Fibroblast of pulmonary artery (primary cell): ENCODE data around the gene REM2.

Source experiments
- DNase-seq: peaks from one replicate; pipeline ENCODE4 v3.0.0-alpha.2; 2010; ENCODE audit warnings: low read depth
- H3K4me3 ChIP-seq: replicated peaks from 2 replicates; pipeline ENCODE4 v1.5.1; 2011; ENCODE audit warnings: low read depth, mild to moderate bottlenecking, control low read depth, low read length, moderate library complexity
- CTCF ChIP-seq: IDR thresholded peaks from 2 replicates; pipeline ENCODE4 v1.5.1; 2011; ENCODE audit warnings: mild to moderate bottlenecking, control low read depth, low read length, inconsistent platforms; ENCODE audit errors: missing control alignments

REM2 gene

GRCh38 chr14:22838631-22839041 lies 44.4 kb upstream of the REM2 start:
- peak; percentile 75 for DNase-seq
- TF ChIP-seq CTCF, result no peak
- H3K4me3 ChIP-seq, result peak overlapping the region; percentile 98

- peak overlapping the region; percentile 98 for H3K4me3 ChIP-seq
- no peak for TF ChIP-seq CTCF
- DNase-seq, result peak; percentile 58
Observed at GRCh38 chr14:22839159-22839779, 43.8 kb upstream of the REM2 start.

GRCh38 chr14:22841311-22841710 lies 41.7 kb upstream of the REM2 start:
- no peak overlapping the region for H3K4me3 ChIP-seq
- no peak for TF ChIP-seq CTCF
- no peak for DNase-seq

- DNase-seq, result no peak
- TF ChIP-seq CTCF, result no peak
- no peak overlapping the region for H3K4me3 ChIP-seq
Observed at GRCh38 chr14:22841769-22842168, 41.3 kb upstream of the REM2 start.

- H3K4me3 ChIP-seq, result no peak overlapping the region
- no peak for TF ChIP-seq CTCF
Observed at GRCh38 chr14:22842211-22843122, 40.6 kb upstream of the REM2 start.

GRCh38 chr14:22843123-22843925 lies 39.7 kb upstream of the REM2 start:
- no peak for DNase-seq
- TF ChIP-seq CTCF, result no peak
- no peak overlapping the region for H3K4me3 ChIP-seq

More at GRCh38 chr14:22842211-22843122, 40.6 kb upstream of the REM2 start:
- no peak for DNase-seq
